ENCODE results near the gene ATP13A3.
"Not testable (repeated sequence)": the region's sequence is repeated elsewhere in the genome, so short reads cannot be mapped to it uniquely, and the experiment has no call there.

The ATP13A3 gene

GRCh38 chr3:194497799-194498575, 11.2 kb upstream of the ATP13A3 start:
- no peaks in the 10 kb centered on the region for H3K27me3 ChIP-seq (ENCODE audit: low read depth, low read length)
- H3K27ac ChIP-seq (ENCODE audit: low read length), result no peak overlapping the region
- H3K4me1 ChIP-seq (ENCODE audit: control insufficient read depth in 1 of 2, insufficient read depth in 2 of 2, low read length in 2 of 2), result peaks cover 0 to 5% of the 10 kb centered on the region in 2 donors
- H3K36me3 ChIP-seq (ENCODE audit: control insufficient read depth in 1 of 2, insufficient read depth in 2 of 2, low read length in 2 of 2), result no peaks in the 10 kb centered on the region
- H3K4me3 ChIP-seq (ENCODE audit: low read depth in 1 of 2, low read length in 2 of 2), result no peak overlapping the region
- H3K9me3 ChIP-seq (ENCODE audit: control insufficient read depth in 1 of 2, low read length in 2 of 2), result no peaks in the 10 kb centered on the region

DNA sequence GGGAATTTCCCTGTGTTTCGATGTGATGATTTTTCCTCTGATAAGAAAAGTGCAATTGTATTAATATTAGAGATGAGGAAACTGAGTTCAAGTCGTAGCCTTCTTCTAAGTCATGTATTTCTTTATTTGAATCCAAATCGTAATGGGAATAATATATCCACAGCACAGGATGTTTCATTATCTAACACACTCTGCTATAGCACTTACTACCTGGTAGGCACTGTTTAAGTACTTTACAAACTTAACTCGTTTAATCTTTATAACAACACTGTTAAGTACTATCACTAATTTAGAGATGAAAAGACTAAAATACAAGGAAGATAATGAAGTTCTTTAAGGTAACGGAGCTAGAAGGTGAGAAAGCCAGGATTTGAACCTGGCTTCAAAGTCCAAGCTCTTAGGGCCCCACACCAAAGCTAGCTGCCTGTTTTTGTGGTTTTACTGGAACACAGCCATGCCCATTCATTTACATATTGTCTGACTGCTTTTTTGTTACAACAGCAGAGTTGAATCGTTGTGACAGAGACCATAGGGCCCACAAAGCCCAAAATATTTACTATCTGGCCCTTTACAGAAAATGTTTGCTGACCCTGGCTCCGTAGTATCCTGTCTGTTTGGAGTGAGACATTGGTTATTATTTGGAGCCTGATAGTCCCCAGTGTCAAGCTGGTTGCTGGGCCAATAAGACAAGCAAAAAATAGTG, 9.6 kb upstream of the ATP13A3 start:
- Histone ChIP-seq H3K27me3 (ENCODE audit: low read depth, low read length) (no peaks in the 10 kb centered on the region), H3K27ac (ENCODE audit: low read length) (no peak overlapping the region), H3K9me3 (ENCODE audit: control insufficient read depth in 1 of 2, low read length in 2 of 2) (no peaks in the 10 kb centered on the region), H3K36me3 (ENCODE audit: control insufficient read depth in 1 of 2, insufficient read depth in 2 of 2, low read length in 2 of 2) (no peaks in the 10 kb centered on the region), H3K4me3 (ENCODE audit: low read depth in 1 of 2, low read length in 2 of 2) (no peak overlapping the region), H3K4me1 (ENCODE audit: control insufficient read depth in 1 of 2, insufficient read depth in 2 of 2, low read length in 2 of 2) (peaks cover 0 to 5% of the 10 kb centered on the region in 2 donors)

DNA sequence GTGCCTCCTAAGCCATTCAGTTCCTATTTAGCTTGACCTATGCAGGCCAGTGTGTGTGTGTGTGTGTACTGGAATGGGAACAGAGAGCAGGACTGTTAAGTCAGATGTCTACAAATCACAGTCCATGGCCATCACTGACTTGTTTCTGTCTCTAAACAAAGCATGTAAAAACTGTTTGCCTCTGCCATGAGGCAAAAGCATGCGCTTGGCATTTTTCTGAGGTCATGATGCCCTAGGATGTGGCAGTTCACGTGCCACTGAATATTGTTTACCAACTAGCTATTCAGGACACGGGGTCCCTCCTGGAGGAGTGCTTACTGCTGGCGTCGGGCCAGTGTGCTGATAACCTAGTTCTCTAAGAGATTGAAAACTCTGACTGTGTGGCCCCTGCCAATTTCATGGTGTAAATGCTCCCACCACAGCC, 8.2 kb upstream of the ATP13A3 start:
- H3K4me1 ChIP-seq (ENCODE audit: control insufficient read depth in 1 of 2, insufficient read depth in 2 of 2, low read length in 2 of 2), result peaks cover 0 to 5% of the 10 kb centered on the region in 2 donors
- H3K36me3 ChIP-seq (ENCODE audit: control insufficient read depth in 1 of 2, insufficient read depth in 2 of 2, low read length in 2 of 2), result no peaks in the 10 kb centered on the region
- H3K27me3 ChIP-seq (ENCODE audit: low read depth, low read length), result no peaks in the 10 kb centered on the region
- H3K4me3 ChIP-seq (ENCODE audit: low read depth in 1 of 2, low read length in 2 of 2), result no peak overlapping the region
- no peak overlapping the region for H3K27ac ChIP-seq (ENCODE audit: low read length)
- H3K9me3 ChIP-seq (ENCODE audit: control insufficient read depth in 1 of 2, low read length in 2 of 2), result no peaks in the 10 kb centered on the region

DNA sequence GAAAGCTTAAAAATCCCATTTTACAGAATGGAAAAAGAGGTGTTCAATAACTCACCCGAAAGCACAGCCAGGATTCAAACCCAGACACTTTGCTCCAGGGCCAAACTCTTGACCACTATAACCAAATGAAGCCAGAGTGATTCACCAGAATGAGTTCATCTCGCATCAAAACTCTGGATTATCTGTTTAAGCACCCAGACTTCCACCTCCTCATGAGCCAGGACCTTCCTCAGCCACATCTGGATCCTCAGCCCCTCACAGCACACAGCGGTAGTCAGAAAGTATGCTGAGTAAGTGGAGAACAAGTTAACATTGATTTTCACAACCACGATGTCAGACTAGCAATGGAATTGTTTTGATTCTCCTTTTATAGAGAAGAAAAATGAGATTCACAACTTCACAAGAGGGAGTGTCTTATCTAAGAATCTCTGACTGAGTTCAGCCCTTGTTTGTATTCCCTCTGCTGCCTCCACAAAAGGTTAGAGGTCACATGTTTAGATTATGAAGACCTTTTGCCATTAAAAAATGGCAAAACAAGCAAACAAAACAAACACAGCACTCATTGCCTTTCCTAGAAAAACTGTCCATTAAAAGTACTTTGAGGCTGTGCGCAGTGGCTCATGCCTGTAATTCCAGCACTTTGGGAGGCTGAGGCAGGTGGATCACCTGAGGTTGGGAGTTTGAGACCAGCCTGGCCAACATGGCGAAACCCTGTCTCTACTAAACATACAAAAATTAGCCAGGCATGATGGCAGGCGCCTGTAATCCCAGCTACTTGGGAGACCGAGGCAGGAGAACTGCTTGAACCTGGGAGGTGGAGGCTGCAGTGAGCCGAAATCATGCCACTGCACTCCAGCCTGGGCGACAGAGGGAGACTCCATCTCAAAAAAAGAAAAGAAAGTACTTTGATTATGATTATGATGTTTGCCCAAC, 7.5 kb upstream of the ATP13A3 start:
- not testable (repeated sequence) for H3K4me1 ChIP-seq (ENCODE audit: control insufficient read depth in 1 of 2, insufficient read depth in 2 of 2, low read length in 2 of 2); H3K27me3 ChIP-seq (ENCODE audit: low read depth, low read length); H3K4me3 ChIP-seq (ENCODE audit: low read depth in 1 of 2, low read length in 2 of 2); H3K27ac ChIP-seq (ENCODE audit: low read length); H3K9me3 ChIP-seq (ENCODE audit: control insufficient read depth in 1 of 2, low read length in 2 of 2); H3K36me3 ChIP-seq (ENCODE audit: control insufficient read depth in 1 of 2, insufficient read depth in 2 of 2, low read length in 2 of 2)

DNA sequence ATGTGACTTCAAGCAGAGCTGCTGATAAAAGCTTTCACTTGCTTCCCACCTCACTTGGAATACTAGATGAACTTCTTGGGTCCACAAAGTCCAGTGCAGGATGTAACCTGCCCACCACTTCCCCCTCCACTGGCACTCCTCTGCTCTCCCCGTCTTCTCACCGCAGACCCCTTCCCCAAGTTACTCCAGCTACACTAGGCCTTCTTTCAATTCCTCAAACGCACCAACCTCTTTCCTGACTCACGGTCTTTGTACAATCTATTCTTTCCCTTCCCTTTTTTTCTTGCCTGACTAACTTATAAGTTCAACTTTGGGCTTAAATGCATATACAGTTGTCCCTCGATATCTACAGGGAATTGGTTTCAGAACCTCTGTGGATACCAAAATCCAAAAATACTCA, 5.2 kb upstream of the ATP13A3 start:
- Histone ChIP-seq H3K36me3 (ENCODE audit: control insufficient read depth in 1 of 2, insufficient read depth in 2 of 2, low read length in 2 of 2) (no peaks in the 10 kb centered on the region), H3K4me3 (ENCODE audit: low read depth in 1 of 2, low read length in 2 of 2) (no peak overlapping the region), H3K27me3 (ENCODE audit: low read depth, low read length) (no peaks in the 10 kb centered on the region), H3K27ac (ENCODE audit: low read length) (no peak overlapping the region), H3K4me1 (ENCODE audit: control insufficient read depth in 1 of 2, insufficient read depth in 2 of 2, low read length in 2 of 2) (no peaks in the 10 kb centered on the region), H3K9me3 (ENCODE audit: control insufficient read depth in 1 of 2, low read length in 2 of 2) (no peaks in the 10 kb centered on the region)

DNA sequence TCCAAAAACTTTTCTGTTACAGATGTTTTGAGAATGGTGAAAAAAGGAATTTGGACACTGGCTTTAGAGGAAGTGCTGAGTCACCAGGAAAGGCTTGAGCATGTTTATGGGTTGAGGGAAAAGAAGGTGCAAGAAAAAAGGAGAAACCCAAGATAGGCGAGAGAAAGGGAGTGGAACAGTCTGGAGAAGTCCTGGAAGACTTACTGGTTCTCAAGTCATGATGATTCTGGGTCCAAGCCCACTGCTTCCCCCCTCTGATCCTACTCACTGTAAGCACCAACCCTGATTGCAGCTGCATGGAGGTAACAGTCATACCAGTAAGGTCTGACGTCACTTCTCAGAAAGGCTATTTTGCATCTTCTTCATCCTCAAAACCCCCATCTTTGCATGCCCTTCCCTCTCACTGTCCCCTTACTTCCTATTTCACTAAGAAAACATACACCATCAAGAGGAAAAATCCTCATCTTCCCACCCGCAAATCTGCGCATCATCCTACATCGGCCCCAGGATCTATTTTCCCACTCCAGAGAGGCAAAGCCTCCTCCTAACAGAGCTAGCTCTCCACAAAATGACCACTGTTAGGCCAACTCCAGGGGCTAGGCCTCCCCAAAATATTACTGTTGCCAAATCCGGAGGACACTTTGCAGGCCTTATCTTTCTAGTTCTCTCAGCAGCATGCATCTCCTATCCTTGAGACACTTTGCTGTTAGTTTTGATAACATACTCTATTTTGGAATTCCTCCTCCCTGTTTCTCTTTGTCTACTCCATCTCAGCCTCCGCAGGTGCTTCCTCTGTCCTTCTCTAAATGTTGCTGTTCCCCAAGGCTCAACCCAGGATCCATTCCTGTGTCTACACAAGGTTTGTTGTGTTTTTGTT, 3.2 kb upstream of the ATP13A3 start:
- Histone ChIP-seq H3K27ac (ENCODE audit: low read length) (no peak overlapping the region), H3K9me3 (ENCODE audit: control insufficient read depth in 1 of 2, low read length in 2 of 2) (no peaks in the 10 kb centered on the region), H3K4me1 (ENCODE audit: control insufficient read depth in 1 of 2, insufficient read depth in 2 of 2, low read length in 2 of 2) (peaks cover 0 to 10% of the 10 kb centered on the region in 2 donors), H3K27me3 (ENCODE audit: low read depth, low read length) (no peaks in the 10 kb centered on the region), H3K4me3 (ENCODE audit: low read depth in 1 of 2, low read length in 2 of 2) (no peak overlapping the region), H3K36me3 (ENCODE audit: control insufficient read depth in 1 of 2, insufficient read depth in 2 of 2, low read length in 2 of 2) (peaks cover 0 to 12% of the 10 kb centered on the region in 2 donors)

DNA sequence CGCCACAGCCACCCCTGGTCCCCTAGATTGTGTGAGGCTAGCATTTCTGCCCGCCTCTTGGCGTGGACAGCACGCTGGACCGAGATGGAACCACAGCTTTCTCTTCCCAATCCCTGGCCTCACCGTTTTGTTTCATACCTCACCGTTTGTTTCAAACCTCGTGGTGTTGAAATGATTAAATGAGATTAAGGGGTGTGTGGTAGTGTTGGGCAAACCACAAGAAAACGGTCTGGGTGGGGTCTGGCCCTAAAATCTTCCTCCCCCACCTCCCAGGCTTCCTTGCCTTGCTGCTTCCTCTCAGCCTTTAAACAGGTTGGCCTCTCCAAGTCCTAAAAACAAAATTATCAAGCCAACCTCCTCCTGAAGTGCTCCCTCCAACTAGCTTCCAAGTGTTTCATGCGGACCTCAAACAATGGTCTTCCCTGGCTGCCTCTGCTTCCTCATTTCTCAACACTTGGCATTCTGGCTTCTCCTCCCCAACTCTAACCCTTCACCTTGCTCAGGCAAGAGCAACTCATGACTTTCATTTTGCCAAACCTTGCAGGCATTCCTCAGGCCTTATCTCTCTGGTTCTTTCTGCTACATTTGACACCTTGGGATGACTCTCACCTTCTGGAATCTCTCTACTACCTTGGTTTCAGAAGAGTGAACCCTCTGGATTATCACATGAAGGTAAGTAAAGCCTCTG, 1.4 kb upstream of the ATP13A3 start:
- Histone ChIP-seq H3K9me3 (ENCODE audit: control insufficient read depth in 1 of 2, low read length in 2 of 2) (no peaks in the 10 kb centered on the region), H3K4me3 (ENCODE audit: low read depth in 1 of 2, low read length in 2 of 2) (peak overlapping the region; percentile 84 to 85), H3K27ac (ENCODE audit: low read length) (peak overlapping the region; percentile 53), H3K27me3 (ENCODE audit: low read depth, low read length) (no peaks in the 10 kb centered on the region), H3K4me1 (ENCODE audit: control insufficient read depth in 1 of 2, insufficient read depth in 2 of 2, low read length in 2 of 2) (peaks cover 3 to 15% of the 10 kb centered on the region in 2 donors), H3K36me3 (ENCODE audit: control insufficient read depth in 1 of 2, insufficient read depth in 2 of 2, low read length in 2 of 2) (peaks cover 0 to 12% of the 10 kb centered on the region in 2 donors)

GRCh38 chr3:194487289-194488054, 670 bp upstream of the ATP13A3 start:
- Histone ChIP-seq H3K9me3 (ENCODE audit: control insufficient read depth in 1 of 2, low read length in 2 of 2) (no peaks in the 10 kb centered on the region), H3K4me1 (ENCODE audit: control insufficient read depth in 1 of 2, insufficient read depth in 2 of 2, low read length in 2 of 2) (peaks cover 3 to 15% of the 10 kb centered on the region in 2 donors), H3K27me3 (ENCODE audit: low read depth, low read length) (no peaks in the 10 kb centered on the region), H3K27ac (ENCODE audit: low read length) (peak overlapping the region; percentile 71), H3K4me3 (ENCODE audit: low read depth in 1 of 2, low read length in 2 of 2) (peak overlapping the region; percentile 84 to 85), H3K36me3 (ENCODE audit: control insufficient read depth in 1 of 2, insufficient read depth in 2 of 2, low read length in 2 of 2) (peaks cover 0 to 12% of the 10 kb centered on the region in 2 donors)

- peak overlapping the region; percentile 90 for H3K27ac ChIP-seq (ENCODE audit: low read length)
- H3K36me3 ChIP-seq (ENCODE audit: control insufficient read depth in 1 of 2, insufficient read depth in 2 of 2, low read length in 2 of 2), result peaks cover 0 to 19% of the 10 kb centered on the region in 2 donors
- peaks cover 3 to 15% of the 10 kb centered on the region in 2 donors for H3K4me1 ChIP-seq (ENCODE audit: control insufficient read depth in 1 of 2, insufficient read depth in 2 of 2, low read length in 2 of 2)
- H3K4me3 ChIP-seq (ENCODE audit: low read depth in 1 of 2, low read length in 2 of 2), result peak overlapping the region; percentile 59 to 92
- no peaks in the 10 kb centered on the region for H3K9me3 ChIP-seq (ENCODE audit: control insufficient read depth in 1 of 2, low read length in 2 of 2)
- H3K27me3 ChIP-seq (ENCODE audit: low read depth, low read length), result no peaks in the 10 kb centered on the region
These were observed 792 bp downstream of the ATP13A3 start for GRCh38 chr3:194485881-194486539.
